Psoas muscle (tissue), 8 donors: ENCODE results near the gene GTF2I. TPM values are rescaled to one million over a fixed set of nuclear protein-coding genes. Genes with fewer than 3 reads are reported as not detected.
"Not testable (repeated sequence)": the region's sequence is repeated elsewhere in the genome, so short reads cannot be mapped to it uniquely, and the experiment has no call there.

Experiments used
- ATAC-seq, 4 donors: fragments of 200-7000 bp; cut with Tn5 transposase; one replicate each; pipeline ENCODE4 v1.9.1; 2020; ENCODE audit warnings: moderate library complexity in 3 of 4, mild to moderate bottlenecking in 2 of 4
- DNase-seq, 2 donors: peaks; one replicate each; pipeline ENCODE4 v3.0.0-alpha.2; 2020
- H3K27ac ChIP-seq: fragments of 200-600 bp; one replicate; pipeline ENCODE4 v1.8.0; 2022
- H3K27me3 ChIP-seq, 3 donors: fragments of 200-600 bp in 1 of 3; one replicate each; pipeline versions ENCODE4 v1.6.1 to v1.8.0; 2013 to 2022; ENCODE audit warnings: low read length in 2 of 3, mild to moderate bottlenecking in 2 of 3, moderate library complexity in 1 of 3; ENCODE audit not compliant: insufficient read depth in 3 of 3
- H3K36me3 ChIP-seq, 2 donors: fragments of 200-600 bp in 1 of 2; one replicate each; pipeline versions ENCODE4 v1.6.1 to v1.8.0; 2013 to 2022; ENCODE audit warnings: low read depth in 1 of 2, mild to moderate bottlenecking in 1 of 2, moderate library complexity in 1 of 2; ENCODE audit not compliant: insufficient read depth in 1 of 2
- H3K4me1 ChIP-seq: fragments of 200-600 bp; one replicate; pipeline ENCODE4 v1.8.0; 2022
- H3K4me3 ChIP-seq: fragments of 200-600 bp; one replicate; pipeline ENCODE4 v1.8.0; 2022; ENCODE audit warnings: mild to moderate bottlenecking
- H3K9me3 ChIP-seq: fragments of 200-600 bp; one replicate; pipeline ENCODE4 v1.8.0; 2022
- WGBS, 3 donors: extraction: QIAGEN DNeasy Blood & Tissue Kit; methylation state at CpG; one replicate each; pipeline versions ENCODE4 v1.1.6 to v1.1.7; 2013; 5-methylcytosine and 5-hydroxymethylcytosine counted together
- intact Hi-C, 2 donors: fragments of 100-400 bp; cut with DNase I; formaldehyde crosslinking; loops; one replicate each; pipeline versions ENCODE4 v1.11.0 to v1.14.2; 2022
- polyA plus RNA-seq, 3 donors: library from polyadenylated mRNA; stranded (reverse); fragments of 200-250 nt; gene quantifications; one replicate each; pipeline ENCODE4 v1.2.3, GENCODE V29; 2013
- total RNA-seq, 4 donors: library from RNA; stranded (reverse); fragmentation: NEBNext Ultra II Directional in 2 of 4; extraction: Animal tissue kit (Norgen Biotek cat#: 25700) in 2 of 4; gene quantifications; one replicate each; pipeline versions ENCODE4 v1.2.1 to v1.2.4, GENCODE V29; 2021 to 2023
- donor health status: healthy with polysubstance abuse.
- donor health status: DM: no; HTN: no; CAD: no; lungs with moderate emphysema.
- donor health status: Bipolar disorder and iron deficiency.
- donor health status: healthy.
- donor health status: DM: yes; HTN: yes; CAD: no.
- donor health status: DM: no; HTN: no; CAD: no.
- donor health status: DM: no; HTN: no; CAD: no.
- donor health status: DM: yes; HTN: yes; CAD: no.

GTF2I gene
- total and polyA plus RNA-seq, 7 donors = 29.2 to 191 (median 96.4) TPM

DNA sequence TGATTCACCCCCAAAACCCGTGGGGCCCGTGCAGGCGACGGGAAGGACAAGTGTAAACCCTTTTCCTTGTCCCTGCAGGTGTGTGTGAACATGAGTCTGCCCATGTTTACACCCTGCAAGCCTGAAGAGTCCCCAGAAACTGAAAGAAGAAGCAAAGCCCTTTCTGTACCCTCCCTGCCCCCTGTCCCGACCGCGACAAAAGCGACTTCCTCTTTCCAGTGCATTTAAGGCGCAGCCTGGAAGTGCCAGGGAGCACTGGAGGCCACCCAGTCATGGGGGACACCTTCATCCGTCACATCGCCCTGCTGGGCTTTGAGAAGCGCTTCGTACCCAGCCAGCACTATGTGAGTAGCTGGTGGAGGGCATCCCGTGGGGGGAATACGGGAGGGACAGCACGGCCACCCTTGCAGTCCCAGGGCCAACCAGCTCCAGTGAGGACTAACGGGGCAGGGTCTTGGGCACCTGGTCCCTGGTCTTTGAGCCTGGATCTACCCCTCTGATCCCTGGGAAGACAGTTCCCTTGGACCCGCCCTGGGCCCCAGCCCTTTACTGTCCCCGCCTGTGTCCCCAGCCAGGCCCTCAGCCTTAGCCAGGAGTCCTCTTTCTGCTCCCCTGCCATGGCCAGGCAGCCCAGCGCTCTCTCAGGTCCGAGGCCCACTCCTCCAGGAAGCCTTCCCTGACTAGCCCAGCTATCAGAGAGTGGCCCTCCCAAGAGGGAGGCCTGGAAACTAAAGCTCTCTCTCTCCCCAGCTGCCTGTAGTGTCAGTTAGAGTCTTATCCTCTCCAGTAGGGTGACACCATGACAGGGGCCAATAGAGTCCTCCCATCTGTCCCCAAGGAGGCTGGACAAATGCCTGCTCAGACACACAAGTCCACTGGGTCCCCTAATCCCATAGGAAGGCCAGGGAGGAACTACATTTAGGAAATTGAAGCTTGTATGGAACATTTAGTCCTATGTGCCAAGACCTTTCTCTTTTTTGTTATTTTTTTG is 116.5 kb downstream of the GTF2I start, which contains the start of gene NCF1:
Gene NCF1, plus strand, starts transcription at position 252 of the 991 bp plus-strand sequence. Its CDS starts 21 bp downstream, at position 273.
- H3K36me3 ChIP-seq, H3K4me1 ChIP-seq, intact Hi-C loops, H3K27me3 ChIP-seq, DNase-seq, H3K9me3 ChIP-seq, H3K27ac ChIP-seq, H3K4me3 ChIP-seq: not testable (repeated sequence)
- peak in 2 of 4 donors; percentile 28 to 51 for ATAC-seq
- no CpG with 5 or more reads among the region's 21 CpGs for WGBS, 3 donors

DNA sequence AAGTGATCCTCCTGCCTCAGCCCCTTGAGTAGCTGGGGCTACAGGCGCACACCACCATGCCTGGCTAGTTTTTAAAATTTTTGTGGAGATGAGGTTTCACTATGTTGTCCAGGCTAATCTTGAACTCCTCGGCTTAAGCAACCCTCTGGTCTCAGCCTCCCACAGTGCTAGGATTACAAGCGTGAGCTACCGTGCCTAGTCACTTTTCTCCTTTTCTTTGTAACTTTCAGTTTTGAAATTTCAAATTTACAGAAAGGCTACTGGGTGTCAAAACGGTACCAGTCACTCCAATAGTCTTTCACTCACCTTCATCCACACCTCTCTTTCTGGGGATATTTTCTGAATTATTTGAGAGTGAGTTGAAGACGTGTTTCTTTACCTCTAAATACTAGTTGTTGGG is 117.6 kb downstream of the GTF2I start:
- ATAC-seq = not testable (repeated sequence)
- no CpG with 5 or more reads among the region's 6 CpGs for WGBS, 3 donors

DNA sequence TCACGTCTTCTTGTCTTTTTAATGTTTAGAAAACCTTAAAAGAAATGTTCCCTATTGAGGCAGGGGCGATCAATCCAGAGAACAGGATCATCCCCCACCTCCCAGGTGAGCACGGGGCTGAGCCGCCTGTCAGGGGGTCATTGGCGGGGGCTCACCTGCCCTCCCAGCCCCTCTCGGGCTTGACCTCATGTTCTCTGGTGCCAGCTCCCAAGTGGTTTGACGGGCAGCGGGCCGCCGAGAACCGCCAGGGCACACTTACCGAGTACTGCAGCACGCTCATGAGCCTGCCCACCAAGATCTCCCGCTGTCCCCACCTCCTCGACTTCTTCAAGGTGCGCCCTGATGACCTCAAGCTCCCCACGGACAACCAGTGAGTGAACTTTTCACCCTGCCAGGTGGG is 121.5 kb downstream of the GTF2I start:
- 75 to 85% (median 80%) methylated on average over 8 to 13 of the region's 17 CpGs for WGBS, 3 donors
- H3K9me3 ChIP-seq, intact Hi-C loops, H3K4me1 ChIP-seq, H3K27me3 ChIP-seq, H3K27ac ChIP-seq, H3K36me3 ChIP-seq, DNase-seq, ATAC-seq, H3K4me3 ChIP-seq: not testable (repeated sequence)

More for the DNA sequence above, 117.6 kb downstream of the GTF2I start:
- intact Hi-C loops, H3K4me3 ChIP-seq, H3K36me3 ChIP-seq, DNase-seq, H3K4me1 ChIP-seq, H3K27ac ChIP-seq, H3K9me3 ChIP-seq, H3K27me3 ChIP-seq: not testable (repeated sequence)

DNA sequence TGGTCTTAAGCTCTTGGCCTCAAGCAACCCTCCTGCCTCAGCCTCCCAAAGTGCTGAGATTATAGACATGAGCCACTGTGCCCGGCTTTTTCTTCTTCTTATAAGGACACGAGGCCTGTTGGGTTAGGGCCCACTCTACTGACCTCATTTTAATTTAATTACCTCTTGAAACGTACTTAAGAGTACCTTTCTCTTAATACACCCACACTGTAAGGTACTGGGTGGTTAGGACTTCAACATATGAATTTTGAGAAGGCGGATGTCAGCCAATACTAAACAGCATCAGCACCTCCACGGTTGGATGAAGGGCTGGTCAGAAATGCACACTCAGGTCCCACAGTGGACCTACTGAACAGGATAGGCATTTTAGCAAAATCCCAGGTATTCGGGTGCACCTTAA is 124.2 kb downstream of the GTF2I start:
- H3K4me1 ChIP-seq, H3K27ac ChIP-seq, DNase-seq, ATAC-seq, intact Hi-C loops, H3K4me3 ChIP-seq, H3K9me3 ChIP-seq, H3K36me3 ChIP-seq, H3K27me3 ChIP-seq: not testable (repeated sequence)
- WGBS, 3 donors = 80 to 94% (median 83%) methylated on average over 2 to 3 of the region's 6 CpGs

DNA sequence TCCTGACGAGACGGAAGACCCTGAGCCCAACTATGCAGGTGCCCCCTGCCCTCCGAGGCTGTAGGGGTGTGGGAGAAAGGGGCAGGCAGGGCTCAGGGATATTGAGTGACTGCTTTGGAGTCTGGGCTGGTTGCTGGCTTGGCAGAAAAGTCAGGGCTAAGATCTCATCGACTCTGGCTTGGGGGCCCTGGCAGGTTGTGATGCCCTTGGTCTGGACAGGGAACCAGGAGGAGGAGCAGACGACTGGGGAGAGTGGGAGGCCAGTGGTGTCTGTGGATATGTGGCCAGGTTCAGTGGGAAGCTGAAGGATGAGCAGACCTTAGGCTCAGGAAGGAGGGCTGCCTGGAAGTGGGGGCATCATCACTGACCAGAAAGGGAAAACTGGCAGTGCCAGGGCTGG is 126.1 kb downstream of the GTF2I start:
- 69 to 77% (median 76%) methylated on average over 3 to 5 of the region's 5 CpGs for WGBS, 3 donors
- H3K27ac ChIP-seq, DNase-seq, H3K4me1 ChIP-seq, H3K9me3 ChIP-seq, H3K36me3 ChIP-seq, H3K27me3 ChIP-seq, H3K4me3 ChIP-seq, ATAC-seq, intact Hi-C loops: not testable (repeated sequence)

DNA sequence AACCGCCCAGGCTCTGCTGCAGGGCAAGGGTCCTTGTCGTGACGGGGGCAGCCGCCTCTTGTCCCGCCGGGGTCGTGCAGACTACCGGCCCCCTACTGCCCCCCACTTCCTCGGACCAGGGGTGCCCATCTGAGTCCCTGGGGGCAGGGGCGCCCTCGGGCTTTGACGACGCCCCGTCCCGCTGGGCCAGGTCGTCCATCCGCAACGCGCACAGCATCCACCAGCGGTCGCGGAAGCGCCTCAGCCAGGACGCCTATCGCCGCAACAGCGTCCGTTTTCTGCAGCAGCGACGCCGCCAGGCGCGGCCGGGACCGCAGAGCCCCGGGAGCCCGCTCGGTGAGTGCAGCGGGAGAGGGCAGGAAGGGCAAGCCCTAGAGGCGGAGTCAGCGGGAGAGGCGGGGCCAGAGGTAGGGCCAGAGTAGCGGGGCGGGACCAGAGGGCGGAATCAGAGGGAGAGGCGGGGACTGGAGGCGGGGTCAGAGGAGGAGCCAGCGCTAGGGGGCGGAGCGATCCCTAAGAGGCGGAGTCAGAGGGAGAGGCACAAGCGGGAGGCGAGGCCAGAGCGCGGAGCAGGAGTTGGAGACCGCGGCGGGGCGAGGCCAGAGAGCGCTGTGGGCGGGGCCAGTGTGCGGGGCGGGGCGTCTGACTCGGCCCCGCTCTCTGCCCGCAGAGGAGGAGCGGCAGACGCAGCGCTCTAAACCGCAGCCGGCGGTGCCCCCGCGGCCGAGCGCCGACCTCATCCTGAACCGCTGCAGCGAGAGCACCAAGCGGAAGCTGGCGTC is 131.0 kb downstream of the GTF2I start:
- H3K9me3 ChIP-seq, H3K27ac ChIP-seq, H3K4me1 ChIP-seq, H3K36me3 ChIP-seq, H3K27me3 ChIP-seq, intact Hi-C loops: not testable (repeated sequence)
- ATAC-seq (peak; percentile 93 to 97 (median 94)), DNase-seq (peak; percentile 94 to 98)
- H3K4me3 ChIP-seq = peak overlapping the region; percentile 50
- WGBS, 3 donors = 0% methylated on average over 11 to 32 of the region's 82 CpGs

DNA sequence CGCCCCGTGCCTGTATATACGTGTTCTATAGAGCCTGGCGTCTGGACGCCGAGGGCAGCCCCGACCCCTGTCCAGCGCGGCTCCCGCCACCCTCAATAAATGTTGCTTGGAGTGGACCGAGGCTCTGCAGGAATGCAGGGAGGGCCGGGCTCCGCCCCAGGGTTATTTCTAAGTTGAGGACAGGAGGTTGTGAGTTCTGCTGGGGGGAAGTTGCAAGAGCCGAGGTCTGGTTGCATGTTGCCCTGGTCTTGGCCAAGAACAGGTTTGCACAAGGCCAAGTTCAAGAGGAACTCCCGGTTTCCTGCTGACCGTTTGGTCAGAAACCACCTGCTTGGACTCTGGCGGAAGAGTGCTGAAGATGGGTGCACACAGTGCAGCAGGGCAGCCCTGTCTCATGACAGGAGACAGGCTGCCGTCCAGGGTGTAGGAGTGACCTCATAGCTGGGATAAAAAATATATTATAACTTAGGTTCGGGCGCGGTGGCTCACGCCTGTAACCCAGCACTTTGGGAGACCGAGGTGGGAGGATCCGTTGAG is 131.8 kb downstream of the GTF2I start:
- intact Hi-C loops, H3K4me1 ChIP-seq, H3K27me3 ChIP-seq, DNase-seq, H3K36me3 ChIP-seq, H3K27ac ChIP-seq, H3K9me3 ChIP-seq, H3K4me3 ChIP-seq: not testable (repeated sequence)
- WGBS, 3 donors = 0 to 6% (median 2%) methylated on average over 3 of the region's 24 CpGs
- ATAC-seq = peak; percentile 57 to 71 (median 65)

DNA sequence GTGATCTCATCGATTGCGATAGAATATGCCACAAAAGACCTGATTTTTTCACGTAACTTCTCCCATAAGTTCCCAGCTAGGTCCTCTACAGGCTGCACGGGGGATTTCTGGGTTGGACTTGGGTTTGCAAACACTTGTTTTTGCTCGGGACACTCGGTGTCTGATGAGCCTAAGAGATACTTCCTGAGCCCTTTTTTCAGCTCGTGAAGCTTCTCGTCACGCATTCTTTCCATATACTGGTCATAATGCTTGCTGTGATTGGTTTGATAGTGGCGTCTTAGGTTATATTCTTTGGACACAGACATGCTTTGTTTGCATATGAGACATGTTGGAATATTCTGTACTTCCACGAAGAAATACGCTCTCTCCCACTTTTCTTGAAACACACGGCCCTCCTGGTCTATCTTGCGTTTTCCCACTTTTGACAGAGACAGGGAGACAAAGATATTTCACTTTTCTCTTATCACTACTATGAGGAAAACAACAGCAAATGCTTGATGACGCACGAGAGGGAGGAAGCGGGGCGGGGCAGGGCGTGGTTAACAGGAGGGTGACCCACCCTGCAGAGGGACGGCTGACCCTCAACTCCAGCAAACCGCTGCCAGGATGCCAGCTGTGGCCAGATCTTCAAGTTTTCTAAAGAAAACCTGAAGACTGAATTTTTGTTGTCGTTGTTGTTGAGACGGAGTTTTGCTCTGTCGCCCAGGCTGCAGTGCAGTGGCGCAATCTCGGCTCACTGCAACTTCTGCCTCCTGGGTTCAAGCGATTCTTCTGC is 140.5 kb downstream of the GTF2I start:
- ATAC-seq, H3K27ac ChIP-seq, H3K9me3 ChIP-seq, intact Hi-C loops, H3K4me3 ChIP-seq, DNase-seq, H3K36me3 ChIP-seq, H3K4me1 ChIP-seq, H3K27me3 ChIP-seq: not testable (repeated sequence)
- WGBS, 3 donors = 95 to 97% (median 95%) methylated on average over 8 to 12 of the region's 27 CpGs

DNA sequence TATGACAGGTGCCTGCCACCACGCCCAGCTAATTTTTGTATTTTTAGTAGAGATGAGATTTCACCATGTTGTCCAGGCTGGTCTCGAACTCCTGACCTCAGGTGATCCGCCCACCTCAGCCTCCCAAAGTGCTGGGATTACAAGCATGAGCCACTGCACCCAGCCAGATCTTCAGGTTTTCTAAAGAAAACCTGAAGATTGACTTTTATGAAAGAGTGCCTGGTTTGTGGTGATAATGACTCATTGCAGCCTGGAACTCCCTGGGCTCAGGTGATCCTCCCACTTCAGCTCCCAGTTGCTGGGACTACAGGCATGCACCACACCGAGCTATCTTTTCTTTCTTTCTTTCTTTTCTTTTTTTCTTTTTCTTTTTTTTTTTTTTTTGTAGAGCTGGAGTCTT is 141.1 kb downstream of the GTF2I start:
- H3K4me3 ChIP-seq, DNase-seq, H3K4me1 ChIP-seq, ATAC-seq, H3K9me3 ChIP-seq, H3K36me3 ChIP-seq, intact Hi-C loops, H3K27ac ChIP-seq, H3K27me3 ChIP-seq: not testable (repeated sequence)
- WGBS, 3 donors = 86 to 100% (median 88%) methylated on average over 1 of the region's 4 CpGs
